Keratinocyte (primary cell): ENCODE measurements around the gene VPS35L.

Experiments used
- CTCF ChIP-seq, 3 experiments: IDR thresholded peaks in 1 of 3; conservative IDR thresholded peaks in 1 of 3; optimal IDR thresholded peaks in 1 of 3; 2 replicates in 2 of 3; 3 replicates in 1 of 3; pipeline versions ENCODE3 to v1.5.1; 2011; ENCODE audit warnings: low read length in 3 of 3, mild to moderate bottlenecking in 3 of 3, moderate library complexity in 2 of 3, control low read depth in 1 of 3, inconsistent platforms in 1 of 3; ENCODE audit not compliant: insufficient read depth in 2 of 3; ENCODE audit errors: extremely low read depth in 1 of 3
- EZH2 ChIP-seq: IDR thresholded peaks from one replicate; pipeline ENCODE4 v1.6.1; 2012; ENCODE audit warnings: inconsistent platforms, mild to moderate bottlenecking, low read length, moderate library complexity

GRCh38 chr16:19697756-19698318, 142.3 kb downstream of the VPS35L start:
- TF ChIP-seq CTCF (optimal IDR thresholded peaks at IDR 0.05 in 1 of 3, IDR thresholded peaks at IDR 0.05 in 1 of 3, conservative IDR thresholded peaks at IDR 0.05 in 1 of 3; ENCODE audit: extremely low read depth in 1 of 3, insufficient read depth in 2 of 3, low read length in 3 of 3) = no peak
- TF ChIP-seq EZH2 = no peak
